GM12878 (cell line): ENCODE data around the gene DHDH. TPM values are rescaled to one million over a fixed set of nuclear protein-coding genes. Genes with fewer than 3 reads are reported as not detected.

ENCODE experiments used
- ASH2L ChIP-seq: fragments of 300-600, 200-600 bp; sonication (generic); IDR thresholded peaks from 2 replicates; pipeline ENCODE4 v1.6.1; 2017; ENCODE audit warnings: low read depth, mild to moderate bottlenecking, borderline replicate concordance
- CHD1 ChIP-seq: IDR thresholded peaks from 2 replicates; pipeline ENCODE4 v1.6.1; 2012; ENCODE audit warnings: low read depth, low read length, improper control_type of control experiment
- CHD4 ChIP-seq: fragments of 200-600 bp; sonication (generic); IDR thresholded peaks from 2 replicates; pipeline ENCODE4 v1.6.1; 2016; ENCODE audit warnings: mild to moderate bottlenecking
- FOXK2 ChIP-seq: fragments of 450-650 bp; IDR thresholded peaks from 2 replicates; pipeline ENCODE4 v1.6.1; 2017; ENCODE audit warnings: mild to moderate bottlenecking, moderate library complexity
- IKZF1 ChIP-seq: fragments of 450-650 bp; conservative IDR thresholded peaks from 2 replicates; pipeline ENCODE4 v1.6.1; 2017; ENCODE audit warnings: antibody characterized with exemption, mild to moderate bottlenecking
- MXI1 ChIP-seq: fragments of 150-350 bp; IDR thresholded peaks from 2 replicates; pipeline ENCODE4 v1.6.1; 2011; ENCODE audit warnings: low read depth, mild to moderate bottlenecking, inconsistent platforms, low read length, improper control_type of control experiment
- MYC ChIP-seq: IDR thresholded peaks from 2 replicates; pipeline ENCODE4 v1.6.1; 2011; ENCODE audit warnings: mild to moderate bottlenecking, low read length, moderate library complexity, inconsistent platforms; ENCODE audit not compliant: insufficient read depth, insufficient replicate concordance, insufficient read length, severe bottlenecking
- NR2C2 ChIP-seq: IDR thresholded peaks from 2 replicates; pipeline ENCODE4 v1.6.1; 2011; ENCODE audit warnings: borderline replicate concordance, low read depth; ENCODE audit not compliant: control insufficient read depth, insufficient read length
- POLR2AphosphoS2 ChIP-seq: IDR thresholded peaks from 2 replicates; pipeline ENCODE4 v1.6.1; 2011; ENCODE audit warnings: low read depth, mild to moderate bottlenecking, low read length, improper control_type of control experiment, moderate library complexity
- RAD21 ChIP-seq: IDR thresholded peaks from 2 replicates; pipeline ENCODE4 v1.6.1; 2011; ENCODE audit warnings: mild to moderate bottlenecking, low read depth, low read length, moderate library complexity; ENCODE audit not compliant: insufficient read depth
- RAD51 ChIP-seq: fragments of 450-650 bp; IDR thresholded peaks from 2 replicates; pipeline ENCODE4 v1.6.1; 2016; ENCODE audit warnings: moderate library complexity, mild to moderate bottlenecking, inconsistent platforms
- SKIL ChIP-seq: fragments of 450-650 bp; IDR thresholded peaks from 2 replicates; pipeline ENCODE4 v1.6.1; 2017; ENCODE audit warnings: mild to moderate bottlenecking, low read depth, inconsistent platforms; ENCODE audit not compliant: poor library complexity, severe bottlenecking
- TAF1 ChIP-seq: IDR thresholded peaks from 2 replicates; pipeline ENCODE4 v1.6.1; 2011; ENCODE audit warnings: mild to moderate bottlenecking, low read depth, low read length, borderline replicate concordance
- TCF3 ChIP-seq: IDR thresholded peaks from 2 replicates; pipeline ENCODE4 v1.6.1; 2012; ENCODE audit warnings: low read depth, mild to moderate bottlenecking, low read length, borderline replicate concordance; ENCODE audit not compliant: insufficient read depth
- USF1 ChIP-seq: IDR thresholded peaks from 2 replicates; pipeline ENCODE4 v1.6.1; 2011; ENCODE audit warnings: borderline replicate concordance, low read depth, mild to moderate bottlenecking, moderate library complexity, mixed read lengths, low read length; ENCODE audit not compliant: insufficient read depth; ENCODE audit errors: extremely low read length
- YBX1 ChIP-seq: fragments of 450-650 bp; IDR thresholded peaks from 2 replicates; pipeline ENCODE4 v1.6.1; 2016; ENCODE audit warnings: antibody characterized with exemption
- ZBED1 ChIP-seq: IDR thresholded peaks from 2 replicates; pipeline ENCODE4 v1.6.1; 2016; ENCODE audit warnings: borderline replicate concordance
- ZBTB4 ChIP-seq: fragments of 450-650 bp; formaldehyde crosslinking; IDR thresholded peaks from 2 replicates; pipeline ENCODE4 v1.4.0; 2022; ENCODE audit warnings: mild to moderate bottlenecking, moderate library complexity
- ZZZ3 ChIP-seq: IDR thresholded peaks from 2 replicates; pipeline ENCODE4 v1.6.1; 2011; ENCODE audit warnings: low read depth; ENCODE audit not compliant: control insufficient read depth, insufficient read length
- polyA plus RNA-seq, 11 experiments: library from polyadenylated mRNA; depleted of rRNA in 4 of 11; unstranded in 6 of 11; stranded (reverse) in 5 of 11; fragments of >200 nt; fragmentation: Nextera tagmentation in 4 of 11; fragmentation: Illumina TruSeq in 1 of 11; extraction: Ambion mirVana in 4 of 11; extraction: Trizol in 1 of 11; gene quantifications; 1 replicate in 1 of 11; 2 replicates in 10 of 11; pipeline versions ENCODE4 v1.2.1 to v1.2.3, GENCODE V29; 2011 to 2016; ENCODE audit warnings: inconsistent platforms in 2 of 11, missing spikeins in 2 of 11, low read depth in 1 of 11
- total RNA-seq, 4 experiments: library from RNA; depleted of rRNA in 3 of 4; stranded (reverse); fragments of >200 nt in 3 of 4; fragmentation: Illumina TruSeq in 1 of 4; extraction: Trizol in 1 of 4; gene quantifications; 2 replicates each; pipeline versions ENCODE4 v1.2.1 to v1.2.3, GENCODE V29; 2013 to 2021
- TF ChIP-seq, protein P1 (sequence below): fragments of 150-350 bp; IDR thresholded peaks from 2 replicates; pipeline ENCODE4 v1.6.1; 2016; ENCODE audit warnings: low read depth, low read length

The DHDH gene
- total and polyA plus RNA-seq, 10 of the 15 experiments (the other 5 are each of a cell fraction or from before 2014, with no cell fraction given): 0.13 to 0.21 (median 0.15) TPM; not detected in 7

DNA sequence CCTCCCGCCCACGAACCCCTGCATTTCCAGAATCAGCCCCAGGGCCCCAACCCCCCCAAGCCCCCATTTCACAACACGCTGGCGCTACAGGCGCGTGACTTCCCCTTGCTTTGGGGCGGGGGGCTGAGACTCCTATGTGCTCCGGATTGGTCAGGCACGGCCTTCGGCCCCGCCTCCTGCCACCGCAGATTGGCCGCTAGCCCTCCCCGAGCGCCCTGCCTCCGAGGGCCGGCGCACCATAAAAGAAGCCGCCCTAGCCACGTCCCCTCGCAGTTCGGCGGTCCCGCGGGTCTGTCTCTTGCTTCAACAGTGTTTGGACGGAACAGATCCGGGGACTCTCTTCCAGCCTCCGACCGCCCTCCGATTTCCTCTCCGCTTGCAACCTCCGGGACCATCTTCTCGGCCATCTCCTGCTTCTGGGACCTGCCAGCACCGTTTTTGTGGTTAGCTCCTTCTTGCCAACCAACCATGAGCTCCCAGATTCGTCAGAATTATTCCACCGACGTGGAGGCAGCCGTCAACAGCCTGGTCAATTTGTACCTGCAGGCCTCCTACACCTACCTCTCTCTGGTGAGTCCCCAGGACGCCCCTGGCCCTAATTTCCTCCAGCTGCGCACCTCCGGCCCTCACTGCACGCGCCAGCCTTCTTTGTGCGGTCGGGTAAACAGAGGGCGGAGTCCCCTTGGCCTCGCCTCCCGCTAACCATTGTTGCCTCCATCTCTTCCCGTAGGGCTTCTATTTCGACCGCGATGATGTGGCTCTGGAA, 31.7 kb downstream of the DHDH start, which contains the start of gene FTL (continued):
- TF ChIP-seq FOXK2: peak; percentile 46; the same call in 1 of the 2 replicates
- no peak for TF ChIP-seq IKZF1
- no peak for TF ChIP-seq ASH2L
- TF ChIP-seq, protein P1, sequence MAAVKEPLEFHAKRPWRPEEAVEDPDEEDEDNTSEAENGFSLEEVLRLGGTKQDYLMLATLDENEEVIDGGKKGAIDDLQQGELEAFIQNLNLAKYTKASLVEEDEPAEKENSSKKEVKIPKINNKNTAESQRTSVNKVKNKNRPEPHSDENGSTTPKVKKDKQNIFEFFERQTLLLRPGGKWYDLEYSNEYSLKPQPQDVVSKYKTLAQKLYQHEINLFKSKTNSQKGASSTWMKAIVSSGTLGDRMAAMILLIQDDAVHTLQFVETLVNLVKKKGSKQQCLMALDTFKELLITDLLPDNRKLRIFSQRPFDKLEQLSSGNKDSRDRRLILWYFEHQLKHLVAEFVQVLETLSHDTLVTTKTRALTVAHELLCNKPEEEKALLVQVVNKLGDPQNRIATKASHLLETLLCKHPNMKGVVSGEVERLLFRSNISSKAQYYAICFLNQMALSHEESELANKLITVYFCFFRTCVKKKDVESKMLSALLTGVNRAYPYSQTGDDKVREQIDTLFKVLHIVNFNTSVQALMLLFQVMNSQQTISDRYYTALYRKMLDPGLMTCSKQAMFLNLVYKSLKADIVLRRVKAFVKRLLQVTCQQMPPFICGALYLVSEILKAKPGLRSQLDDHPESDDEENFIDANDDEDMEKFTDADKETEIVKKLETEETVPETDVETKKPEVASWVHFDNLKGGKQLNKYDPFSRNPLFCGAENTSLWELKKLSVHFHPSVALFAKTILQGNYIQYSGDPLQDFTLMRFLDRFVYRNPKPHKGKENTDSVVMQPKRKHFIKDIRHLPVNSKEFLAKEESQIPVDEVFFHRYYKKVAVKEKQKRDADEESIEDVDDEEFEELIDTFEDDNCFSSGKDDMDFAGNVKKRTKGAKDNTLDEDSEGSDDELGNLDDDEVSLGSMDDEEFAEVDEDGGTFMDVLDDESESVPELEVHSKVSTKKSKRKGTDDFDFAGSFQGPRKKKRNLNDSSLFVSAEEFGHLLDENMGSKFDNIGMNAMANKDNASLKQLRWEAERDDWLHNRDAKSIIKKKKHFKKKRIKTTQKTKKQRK: no peak
- TF ChIP-seq NR2C2: no peak
- no peak for TF ChIP-seq CHD4
- TF ChIP-seq MYC: no peak
- TF ChIP-seq RAD51: no peak
- TF ChIP-seq USF1: peak; percentile 57
- peak; percentile 92 for TF ChIP-seq CHD1
- peak; percentile 49; the same call in 1 of the 2 replicates for TF ChIP-seq MXI1
- no peak for TF ChIP-seq ZZZ3
- TF ChIP-seq ZBTB4: no peak
- no peak for TF ChIP-seq SKIL
- TF ChIP-seq ZBED1: 0 out of 2 replicates have a peak, but pooled peaks have one; percentile 63
- TF ChIP-seq TAF1: peak; percentile 94
- TF ChIP-seq YBX1: no peak
- TF ChIP-seq RAD21: no peak
- TF ChIP-seq POLR2AphosphoS2: peak; percentile 100
- TF ChIP-seq TCF3: peak; percentile 90
